HG02852 (cell line): Measurements from ENCODE around the gene RGPD6.
"Not testable (repeated sequence)": the region's sequence is repeated elsewhere in the genome, so short reads cannot be mapped to it uniquely, and the experiment has no call there.

Experiments
- ATAC-seq: cut with Tn5 transposase; IDR thresholded peaks from one replicate; pipeline ENCODE4 v1.9.1; 2021; ENCODE audit warnings: mild to moderate bottlenecking, moderate library complexity; ENCODE audit not compliant: unreplicated experiment

RGPD6 gene

GRCh38 chr2:110576763-110577416 lies at the start of gene RGPD6:
Gene RGPD6, minus strand, starts transcription at chr2:110577222. Its CDS starts 198 bp downstream, at chr2:110577024.
- ATAC-seq = peak; percentile 98

DNA sequence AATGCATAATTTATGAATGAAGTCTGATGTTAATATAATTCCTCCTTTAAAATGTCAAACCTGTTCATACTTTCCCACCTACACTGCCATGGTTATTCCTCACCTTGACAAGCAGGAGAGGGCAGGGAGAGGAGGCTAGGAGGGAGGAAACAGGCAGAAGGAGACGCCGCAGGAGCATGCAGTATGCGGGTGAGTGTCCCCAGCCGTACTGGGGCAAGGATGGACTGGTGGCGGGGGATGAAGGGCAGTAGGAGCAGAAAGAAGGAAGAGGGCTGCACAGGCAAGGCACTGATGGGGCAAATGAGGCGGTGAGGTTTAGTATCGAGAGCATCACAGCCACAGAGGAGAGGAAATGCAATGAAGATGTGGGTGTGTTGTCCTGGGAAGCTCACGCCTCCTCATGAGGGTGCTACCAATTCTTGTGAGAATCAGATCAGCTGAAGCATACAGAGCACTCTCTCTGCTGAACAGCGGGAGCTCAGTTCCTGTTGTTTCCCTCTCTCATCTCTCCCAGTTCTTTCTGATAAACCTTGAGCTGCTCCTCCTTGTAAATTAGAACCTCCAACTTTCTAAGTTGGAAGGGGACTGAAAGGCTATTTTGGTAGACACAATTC lies 42.4 kb upstream of the RGPD6 start:
- ATAC-seq = not testable (repeated sequence)

DNA sequence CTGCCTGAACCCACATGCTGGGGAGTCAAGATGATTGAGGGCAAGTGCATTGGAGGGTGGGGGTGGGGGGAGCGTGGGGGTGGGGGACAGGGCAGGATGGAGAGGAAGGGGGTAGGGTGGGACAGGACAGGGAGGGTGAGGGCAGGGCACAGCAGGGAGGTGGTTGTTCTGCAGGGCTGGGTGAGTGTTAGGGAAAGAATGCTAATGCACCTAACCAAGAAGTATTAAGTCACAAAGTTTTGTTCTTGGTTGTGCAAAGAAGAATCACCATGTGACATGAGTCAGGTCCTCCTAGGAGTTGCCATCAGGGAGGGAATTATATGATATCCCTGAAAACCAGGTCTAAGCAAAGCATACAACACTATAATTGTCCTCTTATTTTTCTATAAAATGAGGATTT lies 36.9 kb upstream of the RGPD6 start:
- ATAC-seq = not testable (repeated sequence)

- not testable (repeated sequence) for ATAC-seq
Observed at GRCh38 chr2:110610613-110611250, 33.7 kb upstream of the RGPD6 start.

DNA sequence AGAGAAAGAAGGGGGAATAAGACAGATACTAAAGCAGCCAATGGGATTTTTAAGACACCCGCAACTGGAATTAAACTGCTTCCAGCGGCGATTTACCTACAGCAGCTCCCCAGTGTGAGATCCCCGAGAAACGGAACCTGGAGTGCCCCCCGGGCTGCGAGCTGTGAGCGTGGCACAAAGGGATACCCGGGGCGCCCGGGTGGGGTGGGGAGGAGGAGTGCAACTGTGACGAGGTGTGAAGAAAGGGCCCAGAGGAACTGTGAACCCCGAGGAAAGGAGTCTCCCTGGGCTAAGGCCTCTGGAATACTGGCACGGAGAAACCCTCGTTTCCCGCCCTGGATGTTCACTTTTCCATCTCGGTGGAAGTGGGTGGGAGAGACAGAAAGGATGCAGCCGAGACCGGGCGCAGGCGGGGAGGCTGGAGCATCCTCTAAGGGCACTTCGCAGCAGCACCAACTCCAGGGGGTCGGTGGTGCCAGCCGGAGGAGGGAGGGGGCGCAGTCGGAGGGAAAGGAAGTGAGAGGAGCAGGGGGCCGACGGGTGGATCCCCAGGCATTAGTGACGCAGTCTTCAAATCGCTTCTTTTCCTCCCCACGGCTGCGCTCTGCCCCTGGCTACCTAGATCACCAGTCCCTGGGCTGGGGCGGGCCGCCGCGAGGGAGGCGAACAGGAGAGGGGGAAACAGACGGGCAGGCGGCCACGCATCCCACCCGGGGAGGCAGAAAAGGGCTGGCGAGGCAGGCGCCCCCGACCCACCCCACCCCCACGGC lies 33.0 kb upstream of the RGPD6 start:
- not testable (repeated sequence) for ATAC-seq

- peak; percentile 50 for ATAC-seq
Observed at GRCh38 chr2:110608788-110609502, 31.9 kb upstream of the RGPD6 start.

DNA sequence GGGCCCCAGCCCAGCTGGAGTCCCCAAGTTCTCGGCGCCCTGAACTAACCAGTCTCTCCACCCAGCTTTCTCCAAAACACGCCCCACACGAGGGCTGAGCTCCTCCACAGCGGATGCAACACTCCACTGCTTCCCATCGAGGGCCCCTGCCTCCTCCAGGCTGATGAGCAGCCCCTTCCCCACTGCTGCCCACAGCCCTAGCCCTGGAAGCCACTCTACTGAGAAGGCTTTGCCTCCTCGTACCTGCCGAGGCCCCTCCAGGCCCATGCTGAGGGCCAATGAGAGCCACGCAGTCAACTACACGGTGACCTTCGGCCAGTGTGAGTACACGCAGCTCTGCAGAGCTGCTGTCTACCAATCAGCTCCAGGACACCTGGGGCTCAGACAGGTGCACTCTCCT lies 28.0 kb upstream of the RGPD6 start:
- not testable (repeated sequence) for ATAC-seq

- ATAC-seq = not testable (repeated sequence)
Observed at GRCh38 chr2:110603917-110604591, 27.0 kb upstream of the RGPD6 start.

GRCh38 chr2:110602139-110602538 lies 25.1 kb upstream of the RGPD6 start:
- not testable (repeated sequence) for ATAC-seq

DNA sequence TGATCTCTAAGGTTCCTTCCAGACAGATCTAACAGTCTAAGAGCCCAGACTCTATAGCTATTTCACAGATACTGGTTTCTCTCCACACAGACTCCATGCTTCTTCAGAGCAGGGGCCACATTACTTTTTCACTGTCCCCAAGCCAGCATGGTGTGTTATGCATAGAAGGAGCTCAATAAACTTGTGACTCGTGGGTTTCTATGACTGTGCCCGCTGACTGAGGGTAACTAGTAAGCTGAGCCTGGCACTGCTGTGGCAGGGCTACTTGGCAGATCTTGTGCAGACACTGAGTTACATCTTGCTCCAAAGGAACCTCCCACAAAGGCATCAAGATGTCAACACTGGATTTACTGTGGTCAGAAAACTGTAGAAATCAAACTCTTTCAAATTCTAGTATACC lies 15.0 kb upstream of the RGPD6 start:
- not testable (repeated sequence) for ATAC-seq

DNA sequence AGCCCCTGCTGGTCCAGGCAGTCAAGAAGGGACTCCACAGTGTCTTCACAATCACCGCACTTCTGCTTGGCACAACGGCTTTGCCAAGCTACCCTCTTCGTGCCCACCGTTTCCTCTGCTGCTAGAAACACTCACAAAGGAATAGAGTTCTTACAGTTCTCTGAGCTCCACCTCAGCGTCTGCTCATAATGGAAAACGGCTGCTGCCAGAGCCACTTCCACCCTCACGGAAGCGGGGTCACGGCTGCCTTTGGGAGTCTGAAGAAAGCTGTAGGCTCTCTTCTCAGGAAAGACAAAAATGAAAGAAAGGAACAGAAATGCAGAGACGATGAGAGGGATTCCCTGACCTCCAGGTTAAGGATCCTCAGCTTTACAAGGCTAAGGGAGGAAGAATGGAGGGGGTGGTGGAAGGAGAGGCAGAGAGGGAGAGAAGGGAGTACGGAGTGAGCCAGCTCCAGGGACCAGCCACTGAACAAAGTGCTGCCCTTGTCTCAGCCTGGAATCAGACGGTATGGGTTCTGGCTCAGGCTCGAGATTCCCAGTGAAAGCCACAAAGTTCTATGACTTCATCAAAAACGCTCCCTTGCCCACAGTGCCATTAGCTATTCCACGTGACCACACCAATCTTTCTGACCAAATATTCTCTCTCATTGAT lies 12.8 kb upstream of the RGPD6 start:
- not testable (repeated sequence) for ATAC-seq

- not testable (repeated sequence) for ATAC-seq
Observed at GRCh38 chr2:110588520-110588919, 11.5 kb upstream of the RGPD6 start.

- ATAC-seq = not testable (repeated sequence)
Observed at GRCh38 chr2:110579216-110579965, 2.4 kb upstream of the RGPD6 start.

DNA sequence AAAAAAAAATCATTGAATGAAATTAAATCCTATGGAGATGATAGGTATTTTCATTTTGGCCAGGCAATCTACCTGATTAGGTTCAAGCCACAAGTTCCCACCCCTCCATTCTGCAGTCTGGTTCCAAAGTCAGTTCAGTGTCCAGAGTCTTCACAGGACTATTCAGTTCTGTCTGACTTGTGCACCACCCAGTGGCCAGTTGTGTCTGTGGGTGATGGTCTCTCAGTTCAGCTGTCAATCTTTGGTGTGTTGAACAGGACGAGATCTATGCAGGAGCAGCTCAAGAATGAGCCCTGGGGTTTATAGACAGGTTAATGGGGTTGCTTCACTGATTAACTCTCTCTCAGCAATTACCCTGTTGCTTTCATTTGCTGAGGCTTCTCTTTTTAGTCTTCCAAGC lies 1.4 kb upstream of the RGPD6 start:
- not testable (repeated sequence) for ATAC-seq

DNA sequence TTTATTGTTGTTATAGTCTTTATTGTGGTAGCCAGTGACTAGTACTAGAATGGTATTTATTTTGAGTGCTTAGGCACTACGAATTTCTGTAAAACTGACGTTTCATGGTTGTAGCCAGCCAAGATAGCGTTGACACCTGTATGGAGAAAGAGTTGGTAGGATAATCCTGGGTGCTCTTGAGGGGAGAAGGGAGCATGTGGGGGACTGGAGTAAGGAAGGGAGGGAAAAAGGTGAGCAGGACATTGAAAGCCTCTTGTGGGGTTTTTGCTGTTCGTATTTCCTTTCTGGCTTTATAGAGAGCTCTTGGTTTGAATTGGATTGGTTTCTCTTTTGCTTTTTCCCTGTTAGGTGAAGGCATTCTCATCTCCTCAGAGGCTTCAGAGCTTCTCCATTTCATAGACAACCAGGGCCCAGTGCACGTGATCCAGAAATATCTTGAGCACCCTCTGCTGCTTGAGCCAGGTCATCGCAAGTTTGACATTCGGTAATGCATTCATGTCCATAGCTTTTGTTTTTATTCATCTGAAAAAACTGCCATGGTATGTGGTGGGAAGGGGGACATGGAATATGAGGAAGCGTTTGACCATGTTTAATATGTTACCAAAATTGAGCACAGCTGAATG lies 77.2 kb downstream of the RGPD6 start:
- peak; percentile 95 for ATAC-seq

DNA sequence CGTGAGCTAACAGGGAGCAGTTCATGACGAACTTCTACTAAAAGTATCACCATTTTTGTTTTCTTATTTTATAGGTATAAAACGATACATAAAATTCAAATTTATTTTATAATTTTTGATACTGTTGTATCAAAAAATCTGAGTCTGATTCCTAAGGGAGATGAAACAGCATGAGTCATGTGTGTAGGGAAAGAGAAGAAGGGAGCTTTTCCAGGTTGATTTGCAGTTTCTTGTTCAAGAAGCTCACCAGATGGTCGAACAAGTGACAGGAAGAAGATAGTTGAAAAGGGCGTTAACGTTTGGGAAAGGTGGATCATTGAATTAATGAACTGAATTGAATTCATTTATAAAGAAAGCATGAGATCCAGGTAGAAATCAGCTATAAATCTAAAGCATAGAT lies 81.0 kb downstream of the RGPD6 start:
- not testable (repeated sequence) for ATAC-seq

- not testable (repeated sequence) for ATAC-seq
Observed at GRCh38 chr2:110494488-110494887, 82.5 kb downstream of the RGPD6 start.

- not testable (repeated sequence) for ATAC-seq
Observed at GRCh38 chr2:110488991-110489390, 88.0 kb downstream of the RGPD6 start.
